ENCODE measurements around the gene RIMS4.
"Not testable (repeated sequence)": the region's sequence is repeated elsewhere in the genome, so short reads cannot be mapped to it uniquely, and the experiment has no call there.

The RIMS4 gene

DNA sequence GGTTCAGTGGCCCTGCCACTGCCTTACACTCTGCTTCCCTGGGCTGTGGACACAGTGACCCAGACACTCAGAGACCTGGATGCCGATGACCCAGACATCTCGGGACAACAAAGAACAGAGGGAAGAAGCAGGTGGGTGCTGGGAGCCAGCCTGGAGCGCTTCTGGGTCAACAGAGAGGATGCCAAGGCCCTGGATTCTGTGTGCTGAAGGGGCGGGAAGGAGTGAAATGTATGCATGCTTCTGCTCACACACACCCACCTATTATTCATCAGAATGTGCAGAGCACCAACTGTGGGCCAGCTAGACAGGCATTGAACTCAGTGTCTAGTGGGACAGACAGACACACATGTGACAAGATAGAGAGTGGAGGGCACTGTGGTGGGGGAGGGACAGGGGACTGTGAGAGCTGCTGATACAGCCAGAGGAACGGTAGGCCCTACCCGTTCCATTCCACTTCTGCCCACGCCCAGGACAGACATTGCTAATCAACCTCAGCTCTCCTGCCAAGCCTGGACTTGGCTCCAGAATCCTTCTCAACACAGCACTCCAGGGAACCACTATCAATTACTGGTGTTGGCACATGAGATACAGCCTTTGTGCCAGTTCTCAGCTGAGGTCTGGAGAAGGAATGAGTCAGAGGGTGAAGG lies 44.5 kb downstream of the RIMS4 start:
- DNase-seq (ENCODE audit: low spot score) (peak; percentile 41), FAIRE-seq (no peak)

GRCh38 chr20:44765091-44765490 lies 45.3 kb downstream of the RIMS4 start:
- no peak for DNase-seq (ENCODE audit: low spot score)
- FAIRE-seq = no peak

- not testable (repeated sequence) for DNase-seq (ENCODE audit: low spot score)
- peak; percentile 97 for FAIRE-seq
These were observed 46.5 kb downstream of the RIMS4 start for GRCh38 chr20:44763798-44764197.

- DNase-seq (ENCODE audit: low spot score) (no peak), FAIRE-seq (no peak)
These were observed 47.7 kb downstream of the RIMS4 start for GRCh38 chr20:44762466-44763140.

DNA sequence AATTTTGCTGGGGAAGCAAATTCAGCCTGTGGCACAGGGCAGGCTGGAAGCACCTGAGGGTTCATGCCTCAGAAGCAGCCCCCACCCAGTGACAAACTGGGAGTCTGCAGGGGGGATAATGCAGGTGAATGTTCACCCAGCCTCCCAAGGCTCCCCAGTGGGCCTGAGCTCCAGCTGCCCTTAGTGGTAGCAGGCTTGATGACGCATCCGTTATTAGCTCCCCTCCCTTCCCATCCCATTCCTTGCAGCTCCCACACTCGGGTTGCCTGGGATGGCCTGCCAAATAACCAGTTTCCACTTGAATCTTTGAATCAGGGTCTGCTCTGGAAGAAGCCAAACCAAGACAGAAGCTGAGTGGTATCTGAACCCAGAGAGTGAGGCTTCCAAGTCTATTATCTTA lies 48.9 kb downstream of the RIMS4 start:
- FAIRE-seq (no peak), DNase-seq (ENCODE audit: low spot score) (no peak)

DNA sequence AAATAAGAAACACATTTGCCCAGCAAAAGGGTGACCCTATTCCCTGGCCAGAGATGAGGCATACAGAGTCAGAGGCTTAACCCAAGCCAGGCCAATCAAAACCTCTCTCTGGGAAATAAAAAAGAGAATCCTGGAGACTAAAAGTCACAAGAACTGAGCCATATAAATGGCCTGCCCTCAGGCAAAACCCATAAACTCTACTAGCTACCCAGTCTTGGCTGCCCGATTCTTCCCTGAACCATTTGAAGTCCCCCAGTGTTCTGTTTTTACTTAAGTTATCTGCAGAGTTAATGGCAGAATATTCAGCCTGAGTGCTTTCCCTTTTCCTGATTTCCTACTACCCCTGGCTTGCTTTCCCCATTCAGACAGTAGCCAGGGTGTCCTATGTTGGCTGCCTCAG lies 50.8 kb downstream of the RIMS4 start:
- DNase-seq (ENCODE audit: low spot score) = no peak
- no peak for FAIRE-seq

DNA sequence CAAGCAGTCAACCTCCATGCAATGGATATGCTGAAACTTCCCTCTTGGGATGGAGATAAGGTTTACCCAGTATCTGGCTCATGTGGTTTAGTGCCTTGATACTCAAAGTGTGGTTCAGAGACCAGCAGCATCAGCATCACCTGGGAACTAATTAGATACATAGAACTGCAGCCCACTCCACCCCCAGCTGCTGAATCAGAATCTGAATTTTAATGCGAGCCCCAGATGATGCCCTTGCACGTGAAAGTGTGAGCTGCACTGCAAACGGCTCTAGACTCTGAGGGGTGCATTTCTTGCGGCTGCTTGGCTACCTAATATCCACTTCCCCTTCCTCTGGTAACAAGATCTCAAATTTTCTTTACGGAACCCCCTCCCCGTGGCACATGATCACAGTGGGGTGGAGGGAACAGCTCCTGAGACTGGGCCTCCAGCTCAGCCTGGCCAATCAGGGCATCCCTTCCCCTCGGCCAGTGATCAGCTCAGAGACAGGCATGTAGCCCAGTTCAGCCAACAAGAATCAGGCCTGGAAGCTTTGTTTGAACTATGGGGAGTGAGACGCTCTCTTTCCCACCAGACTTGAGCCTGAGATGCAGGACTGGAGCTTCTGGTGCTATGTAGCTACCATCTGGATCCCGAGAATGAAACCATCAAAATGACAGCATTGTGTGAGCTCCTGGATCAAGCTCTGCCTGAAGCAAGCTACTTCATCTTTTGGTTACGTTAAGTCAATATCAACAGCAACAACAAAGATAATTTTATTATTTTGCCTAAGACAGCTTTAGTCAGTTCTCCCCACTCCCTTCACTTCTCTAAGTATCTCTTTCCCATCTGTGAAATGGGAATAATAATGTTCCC lies 51.9 kb downstream of the RIMS4 start:
- DNase-seq (ENCODE audit: low spot score) = no peak
- FAIRE-seq = no peak

DNA sequence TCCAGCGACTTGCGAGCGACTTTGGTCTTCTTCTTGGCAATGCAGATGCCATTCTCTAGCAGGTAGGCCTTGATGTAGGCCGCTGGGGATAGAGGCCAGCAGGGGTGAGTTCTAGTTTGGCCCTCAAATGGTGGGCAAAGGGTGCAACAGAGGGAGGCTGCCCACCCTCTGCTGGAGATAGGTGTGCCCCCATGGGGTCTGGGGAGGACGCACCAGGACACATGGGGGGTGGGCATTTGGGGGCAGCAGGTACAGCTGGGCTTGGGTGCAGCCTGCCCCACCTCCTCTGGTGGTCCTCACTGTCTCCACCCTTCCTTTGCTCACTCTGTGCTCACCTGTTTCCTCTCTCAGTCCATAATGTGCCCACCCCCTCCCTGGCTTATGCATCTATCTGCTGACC lies 53.4 kb downstream of the RIMS4 start:
- FAIRE-seq = no peak

DNA sequence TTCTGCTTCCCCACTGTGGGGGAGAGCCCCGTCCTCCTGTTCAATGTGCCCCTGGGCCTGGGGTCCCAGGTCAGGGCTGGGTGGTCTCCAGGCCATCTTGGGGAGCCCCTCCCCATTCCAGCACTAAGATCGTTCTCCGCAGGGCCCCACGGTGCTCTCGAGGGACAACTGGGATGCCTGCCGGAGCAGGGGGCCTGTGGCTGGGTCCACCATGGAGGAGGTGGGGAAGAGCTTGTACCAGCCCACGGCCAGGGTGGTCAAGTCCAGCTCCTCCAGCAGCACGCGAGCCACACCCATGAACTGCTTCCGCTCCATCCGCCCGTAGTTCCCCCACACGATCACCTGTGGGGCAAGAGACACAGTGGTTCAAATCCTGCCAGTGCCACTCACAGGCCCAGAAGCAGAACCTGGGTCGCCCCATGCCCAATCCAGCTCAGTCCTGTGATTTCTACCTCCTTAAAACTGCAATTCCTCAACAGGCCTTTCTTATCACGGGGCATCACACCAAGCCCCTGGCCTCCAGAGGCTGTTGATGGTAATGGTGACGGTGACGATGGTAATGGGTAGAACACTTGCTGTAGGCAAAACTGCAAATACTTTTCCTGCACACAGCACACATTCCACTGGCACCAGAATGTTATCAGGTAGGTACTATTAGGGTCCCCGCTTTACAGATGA lies 54.2 kb downstream of the RIMS4 start:
- no peak for DNase-seq (ENCODE audit: low spot score)
- no peak for FAIRE-seq

More for the DNA sequence above, 53.4 kb downstream of the RIMS4 start:
- no peak for DNase-seq (ENCODE audit: low spot score)

DNA sequence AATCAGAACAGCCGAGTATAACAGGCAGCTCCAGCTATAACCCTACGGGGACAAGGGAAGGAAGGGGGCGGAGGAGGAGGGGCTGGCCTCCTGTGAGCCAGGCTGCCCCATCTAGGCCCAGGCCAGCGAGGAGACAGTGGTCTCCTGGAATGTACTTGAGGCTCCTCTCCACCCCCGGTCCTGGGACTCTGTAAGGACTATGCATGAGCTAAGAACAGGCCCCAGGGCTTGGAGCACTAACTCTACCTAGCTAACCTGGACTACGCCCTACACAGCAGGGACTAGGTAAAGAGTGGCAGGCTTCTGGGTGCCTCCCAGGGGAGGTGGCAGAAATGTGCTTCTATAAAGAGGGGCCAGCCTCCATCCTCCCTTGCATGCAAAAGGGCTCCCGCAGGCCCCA lies 55.8 kb downstream of the RIMS4 start:
- DNase-seq (ENCODE audit: low spot score) (no peak), FAIRE-seq (no peak)

GRCh38 chr20:44752099-44752931 lies 58.0 kb downstream of the RIMS4 start:
- FAIRE-seq (no peak), DNase-seq (ENCODE audit: low spot score) (no peak)

DNA sequence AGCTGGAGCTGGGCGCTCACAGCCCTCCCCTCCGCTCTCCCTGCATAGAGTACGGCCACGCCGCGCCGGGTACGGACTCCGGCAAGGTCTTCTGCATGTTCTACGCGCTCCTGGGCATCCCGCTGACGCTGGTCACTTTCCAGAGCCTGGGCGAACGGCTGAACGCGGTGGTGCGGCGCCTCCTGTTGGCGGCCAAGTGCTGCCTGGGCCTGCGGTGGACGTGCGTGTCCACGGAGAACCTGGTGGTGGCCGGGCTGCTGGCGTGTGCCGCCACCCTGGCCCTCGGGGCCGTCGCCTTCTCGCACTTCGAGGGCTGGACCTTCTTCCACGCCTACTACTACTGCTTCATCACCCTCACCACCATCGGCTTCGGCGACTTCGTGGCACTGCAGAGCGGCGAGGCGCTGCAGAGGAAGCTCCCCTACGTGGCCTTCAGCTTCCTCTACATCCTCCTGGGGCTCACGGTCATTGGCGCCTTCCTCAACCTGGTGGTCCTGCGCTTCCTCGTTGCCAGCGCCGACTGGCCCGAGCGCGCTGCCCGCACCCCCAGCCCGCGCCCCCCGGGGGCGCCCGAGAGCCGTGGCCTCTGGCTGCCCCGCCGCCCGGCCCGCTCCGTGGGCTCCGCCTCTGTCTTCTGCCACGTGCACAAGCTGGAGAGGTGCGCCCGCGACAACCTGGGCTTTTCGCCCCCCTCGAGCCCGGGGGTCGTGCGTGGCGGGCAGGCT lies 60.1 kb downstream of the RIMS4 start:
- DNase-seq (ENCODE audit: low spot score) = no peak
- no peak for FAIRE-seq

GRCh38 chr20:44748005-44748370 lies 62.4 kb downstream of the RIMS4 start:
- DNase-seq (ENCODE audit: low spot score) = no peak
- FAIRE-seq = no peak

DNA sequence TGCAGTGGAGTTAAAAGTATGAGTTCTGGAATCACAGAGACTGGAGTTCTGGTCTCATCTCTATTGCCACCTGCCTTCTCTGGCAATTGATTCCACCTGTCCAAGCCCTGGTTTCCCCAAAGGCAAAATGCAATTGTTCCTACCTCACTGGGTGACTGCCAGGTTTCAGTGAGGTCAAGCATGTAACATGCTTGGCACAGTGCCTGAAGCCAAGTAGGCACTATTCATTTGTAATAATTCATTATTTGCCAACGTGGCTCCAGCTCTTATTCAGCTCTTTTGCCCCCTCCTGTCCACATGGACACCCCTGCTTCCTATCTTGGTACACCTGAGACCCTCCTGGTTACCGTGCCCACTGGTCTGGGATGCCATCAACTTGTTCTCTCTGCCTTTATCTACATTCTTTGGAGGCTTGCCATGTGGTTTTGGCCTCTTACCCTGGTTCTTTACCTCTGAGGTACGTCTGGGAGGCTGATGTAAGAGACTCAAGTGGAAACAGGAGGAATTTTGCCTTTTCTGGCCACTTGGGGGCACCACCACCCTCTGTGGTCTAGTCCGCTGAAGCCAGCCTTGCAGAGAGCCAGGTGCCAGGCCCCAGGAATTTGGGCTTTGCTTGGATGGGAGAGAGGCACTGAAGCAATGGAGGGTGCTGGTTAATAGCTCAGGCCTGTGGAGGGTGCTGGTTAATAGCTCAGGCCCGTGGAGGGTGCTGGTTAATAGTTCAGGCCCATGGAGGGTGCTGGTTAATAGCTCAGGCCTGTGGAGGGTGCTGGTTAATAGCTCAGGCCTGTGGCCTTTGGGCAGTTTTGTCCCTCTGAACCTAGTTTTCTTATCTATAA lies 63.0 kb downstream of the RIMS4 start:
- DNase-seq (ENCODE audit: low spot score) = peak; percentile 93
- peak; percentile 79 for FAIRE-seq

DNA sequence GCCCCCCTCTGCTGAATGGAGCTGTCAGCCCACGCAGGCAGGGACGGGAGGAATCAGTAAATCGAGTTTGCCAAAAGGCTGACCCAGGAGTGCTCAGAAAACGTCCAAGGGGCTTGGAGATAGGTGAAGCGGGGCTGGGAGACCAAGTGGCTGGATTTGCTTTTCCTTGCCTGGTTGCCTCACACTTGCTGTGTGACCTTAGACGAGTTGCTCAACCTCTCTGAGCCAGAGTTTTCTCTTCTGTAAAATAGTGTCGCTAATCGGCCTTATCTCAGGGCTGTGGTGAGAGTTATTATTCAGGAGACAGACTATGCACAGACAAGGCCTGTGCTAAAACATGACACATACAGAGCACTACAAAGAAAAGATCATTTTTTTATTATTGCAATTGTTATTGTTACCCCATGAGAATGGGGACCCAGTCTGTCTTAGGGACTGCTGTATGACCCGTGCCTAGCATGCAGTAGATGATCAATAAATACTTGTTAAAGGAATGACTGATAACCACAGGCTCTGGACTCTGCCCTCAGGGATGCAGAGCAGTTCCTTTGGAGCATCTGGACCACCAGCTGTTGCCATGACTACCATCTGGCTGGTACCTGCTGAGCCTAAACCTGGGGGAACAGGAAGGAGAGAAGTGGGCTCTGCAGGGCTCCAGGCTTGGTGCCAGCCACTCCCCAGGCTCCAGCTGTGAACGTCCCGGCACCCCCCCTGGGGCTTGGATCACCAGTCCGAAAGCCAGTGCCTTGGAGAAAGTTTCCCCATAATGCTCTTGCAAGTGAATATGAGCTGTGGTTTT lies 63.8 kb downstream of the RIMS4 start:
- DNase-seq (ENCODE audit: low spot score) = peak; percentile 56

DNA sequence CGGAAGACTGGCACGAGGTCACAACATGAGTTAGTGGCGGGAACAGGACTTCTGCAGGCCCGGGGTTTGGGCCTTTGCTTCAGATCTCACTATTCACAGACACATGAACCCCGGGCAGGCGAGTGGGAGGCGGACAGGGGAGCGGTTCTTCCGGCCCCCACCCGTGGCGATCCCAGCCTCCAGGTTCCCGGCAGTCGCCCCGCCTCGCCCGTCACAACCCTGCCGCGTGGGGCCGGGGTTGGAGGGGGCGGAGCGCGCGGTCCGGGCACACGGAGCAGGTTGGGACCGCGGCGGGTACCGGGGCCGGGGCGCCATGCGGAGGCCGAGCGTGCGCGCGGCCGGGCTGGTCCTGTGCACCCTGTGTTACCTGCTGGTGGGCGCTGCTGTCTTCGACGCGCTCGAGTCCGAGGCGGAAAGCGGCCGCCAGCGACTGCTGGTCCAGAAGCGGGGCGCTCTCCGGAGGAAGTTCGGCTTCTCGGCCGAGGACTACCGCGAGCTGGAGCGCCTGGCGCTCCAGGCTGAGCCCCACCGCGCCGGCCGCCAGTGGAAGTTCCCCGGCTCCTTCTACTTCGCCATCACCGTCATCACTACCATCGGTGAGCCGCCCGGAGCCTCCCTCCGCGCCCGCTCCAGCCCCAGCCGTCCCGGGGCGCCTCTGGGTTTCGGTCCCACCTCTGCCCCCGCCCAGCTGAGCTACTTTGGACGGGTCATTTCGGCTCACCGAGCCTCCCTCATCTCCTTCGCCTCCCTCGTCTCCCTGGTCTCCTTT lies 64.6 kb downstream of the RIMS4 start, which contains the start of gene KCNK15:
TSS of gene KCNK15 (plus strand) at position 268 of the 769 bp plus-strand sequence. CDS start at position 314, 46 bp downstream.
- no peak for FAIRE-seq
- no peak for DNase-seq (ENCODE audit: low spot score)

More for the DNA sequence above, 63.8 kb downstream of the RIMS4 start:
- no peak for FAIRE-seq

DNA sequence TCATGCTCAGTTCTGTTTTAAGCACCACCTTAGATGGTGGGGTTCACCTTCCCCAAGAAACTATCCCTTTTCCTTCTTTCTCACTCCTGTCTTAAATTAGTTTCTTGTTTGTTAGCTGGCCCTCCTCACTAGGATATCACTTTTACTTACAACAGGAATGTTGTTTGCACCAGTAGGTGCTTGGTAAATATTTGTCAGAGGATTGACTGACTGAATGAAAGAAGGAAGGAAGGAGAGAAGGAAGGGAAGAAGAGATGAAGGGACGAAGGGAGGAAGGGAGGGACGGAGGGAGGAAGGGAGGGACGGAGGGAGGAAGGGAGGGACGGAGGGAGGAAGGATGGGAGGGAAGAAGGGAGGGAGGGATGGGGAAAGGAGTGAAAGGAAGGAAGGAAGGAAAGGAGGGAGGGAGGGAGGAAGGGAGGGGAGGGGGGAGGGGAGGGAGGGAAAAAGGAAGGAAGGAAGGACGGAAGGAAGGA lies 65.2 kb downstream of the RIMS4 start:
- DNase-seq (ENCODE audit: low spot score) (no peak), FAIRE-seq (no peak)

Measured in urothelium cell line (cell line).